GM12878 (cell line): Measurements from ENCODE around the gene UVSSA. TPM values are rescaled to one million over a fixed set of nuclear protein-coding genes. Genes with fewer than 3 reads are reported as not detected.

Source experiments
- ATAC-seq: fragments of 200-7000 bp; cut with Tn5 transposase; 3 replicates; pipeline ENCODE4 v1.9.1; 2020; ENCODE audit warnings: mild to moderate bottlenecking, moderate library complexity
- BruUV-seq: library from RNA; stranded (reverse); fragments of 400-500 nt; replicated peaks from 2 replicates; lab custom pipeline; 2021; lab: Mats Ljungman, UMichigan
- CTCF ChIA-PET: fragments of 300-600 bp; sonication (Branson Sonifier 250); formaldehyde crosslinking; extraction: SDS; loops from one replicate; lab custom pipeline; 2021; ENCODE audit warnings: inconsistent platforms; lab: Yijun Ruan, JAX
- POLR2A ChIA-PET: fragments of 350-600 bp; formaldehyde crosslinking; extraction: SDS; loops from one replicate; lab custom pipeline; 2021; ENCODE audit warnings: inconsistent platforms; lab: Charles Lee
- RAD21 ChIA-PET: fragments of 300-600 bp; sonication (Branson Sonifier 250); formaldehyde crosslinking; loops from one replicate; lab custom pipeline; 2023; ENCODE audit warnings: antibody characterized with exemption; ENCODE audit not compliant: unreplicated experiment; lab: Charles Lee
- SMC1A ChIA-PET: fragments of 300-600 bp; sonication (Branson Sonifier 250); formaldehyde crosslinking; loops from one replicate; lab custom pipeline; 2023; ENCODE audit not compliant: unreplicated experiment, uncharacterized antibody; lab: Charles Lee
- DNase-seq: peaks from one replicate; pipeline ENCODE4 v3.0.0-alpha.2; 2011; ENCODE audit warnings: low read depth, low spot score
- FAIRE-seq: peaks from 3 replicates; lab custom pipeline; 2011; peaks lifted over from hg19 to GRCh38; lab: Jason Lieb, UNC
- H2AFZ ChIP-seq: 2 replicates; pipeline ENCODE4 v1.6.0; 2011; ENCODE audit warnings: low read depth, low read length, control low read depth; ENCODE audit not compliant: control insufficient read depth
- H3K27ac ChIP-seq: 2 replicates; pipeline ENCODE4 v1.5.1; 2011; ENCODE audit warnings: control low read depth; ENCODE audit not compliant: control insufficient read depth, insufficient read depth
- H3K27me3 ChIP-seq, 2 experiments: replicated peaks in 1 of 2; 2 replicates each; pipeline versions ENCODE4 v1.6.0 to v1.6.1; 2011; ENCODE audit warnings: low read length in 1 of 2; ENCODE audit not compliant: control insufficient read depth in 2 of 2, insufficient read depth in 2 of 2
- H3K36me3 ChIP-seq, 2 experiments: 2 replicates each; pipeline ENCODE4 v1.5.1; 2011; ENCODE audit warnings: low read length in 1 of 2; ENCODE audit not compliant: control insufficient read depth in 2 of 2, insufficient read depth in 2 of 2
- H3K4me1 ChIP-seq: 2 replicates; pipeline ENCODE4 v1.6.1; 2011; ENCODE audit warnings: mild to moderate bottlenecking, low read length, moderate library complexity, mixed read lengths; ENCODE audit not compliant: control insufficient read depth, insufficient read depth
- H3K4me2 ChIP-seq: 2 replicates; pipeline ENCODE4 v1.6.0; 2011; ENCODE audit warnings: control low read depth; ENCODE audit not compliant: control insufficient read depth, insufficient read depth
- H3K4me3 ChIP-seq: fragments of 200-600 bp; sonication (generic); 2 replicates; pipeline ENCODE4 v1.5.1; 2016
- H3K79me2 ChIP-seq: 2 replicates; pipeline ENCODE4 v1.6.0; 2011; ENCODE audit warnings: low read length; ENCODE audit not compliant: control insufficient read depth, insufficient read depth
- H3K9ac ChIP-seq: 2 replicates; pipeline ENCODE4 v1.8.0; 2011; ENCODE audit warnings: low read length, control low read depth, mixed read lengths; ENCODE audit not compliant: control insufficient read depth, insufficient read depth
- H3K9me3 ChIP-seq: replicated peaks from 3 replicates; pipeline ENCODE4 v1.5.1; 2011; ENCODE audit warnings: mild to moderate bottlenecking, low read length; ENCODE audit not compliant: control insufficient read depth, insufficient read depth
- H4K20me1 ChIP-seq: 2 replicates; pipeline ENCODE4 v1.6.0; 2011; ENCODE audit not compliant: control insufficient read depth, insufficient read depth
- ASH2L ChIP-seq: fragments of 300-600, 200-600 bp; sonication (generic); IDR thresholded peaks from 2 replicates; pipeline ENCODE4 v1.6.1; 2017; ENCODE audit warnings: low read depth, mild to moderate bottlenecking, borderline replicate concordance
- BCL11A ChIP-seq: IDR thresholded peaks from 2 replicates; pipeline ENCODE4 v1.6.1; 2011; ENCODE audit warnings: low read depth, low read length
- DPF2 ChIP-seq: fragments of 450-650 bp; IDR thresholded peaks from 2 replicates; pipeline ENCODE4 v1.6.1; 2017; ENCODE audit warnings: mild to moderate bottlenecking
- ESRRA ChIP-seq: IDR thresholded peaks from 2 replicates; pipeline ENCODE4 v1.6.1; 2012; ENCODE audit warnings: mild to moderate bottlenecking, low read length, improper control_type of control experiment
- HSF1 ChIP-seq: fragments of 150-350 bp; IDR thresholded peaks from 2 replicates; pipeline ENCODE4 v1.6.1; 2014; ENCODE audit warnings: mild to moderate bottlenecking, low read depth, low read length
- NFYA ChIP-seq: IDR thresholded peaks from 2 replicates; pipeline ENCODE4 v1.6.1; 2011; ENCODE audit warnings: low read depth, mild to moderate bottlenecking, low read length, improper control_type of control experiment, borderline replicate concordance
- NR2C2 ChIP-seq: IDR thresholded peaks from 2 replicates; pipeline ENCODE4 v1.6.1; 2011; ENCODE audit warnings: borderline replicate concordance, low read depth; ENCODE audit not compliant: control insufficient read depth, insufficient read length
- PAX5 ChIP-seq: IDR thresholded peaks from 2 replicates; pipeline ENCODE4 v1.6.1; 2011; ENCODE audit warnings: low read depth, low read length, borderline replicate concordance
- PKNOX1 ChIP-seq: fragments of 450-650 bp; IDR thresholded peaks from 2 replicates; pipeline ENCODE4 v1.6.1; 2016; ENCODE audit warnings: mild to moderate bottlenecking
- PML ChIP-seq: IDR thresholded peaks from 2 replicates; pipeline ENCODE4 v1.6.1; 2012; ENCODE audit warnings: low read length, inconsistent platforms
- SIN3A ChIP-seq: IDR thresholded peaks from 2 replicates; pipeline ENCODE4 v1.6.1; 2012; ENCODE audit warnings: low read depth, low read length, improper control_type of control experiment
- SREBF1 ChIP-seq: IDR thresholded peaks from 2 replicates; pipeline ENCODE4 v1.6.1; 2012; ENCODE audit warnings: mild to moderate bottlenecking, low read length
- ZNF24 ChIP-seq: fragments of 450-650 bp; IDR thresholded peaks from 2 replicates; pipeline ENCODE4 v1.6.1; 2017; ENCODE audit warnings: antibody characterized with exemption, mild to moderate bottlenecking
- ZNF687 ChIP-seq: fragments of 450-650 bp; IDR thresholded peaks from 2 replicates; pipeline ENCODE4 v1.6.1; 2017; ENCODE audit warnings: mild to moderate bottlenecking, moderate library complexity
- WGBS: methylation state at CpG from one replicate; pipeline ENCODE4 v1.1.6; 2016; ENCODE audit warnings: low lambda C conversion rate; ENCODE audit not compliant: insufficient replicate concordance, insufficient coverage; ENCODE audit errors: missing lambda C conversion rate; 5-methylcytosine and 5-hydroxymethylcytosine counted together
- in situ Hi-C: fragments of 300-500 bp; cut with MboI; formaldehyde crosslinking; loops from 9 replicates; pipeline ENCODE4 v1.14.3; 2018; ENCODE audit warnings: mixed read lengths
- intact Hi-C: fragments of 100-400 bp; cut with micrococcal nuclease; formaldehyde crosslinking; loops from one replicate; pipeline ENCODE4 v1.14.2; 2022; ENCODE audit not compliant: unreplicated experiment
- polyA plus RNA-seq, 11 experiments: library from polyadenylated mRNA; depleted of rRNA in 4 of 11; unstranded in 6 of 11; stranded (reverse) in 5 of 11; fragments of >200 nt; fragmentation: Nextera tagmentation in 4 of 11; fragmentation: Illumina TruSeq in 1 of 11; extraction: Ambion mirVana in 4 of 11; extraction: Trizol in 1 of 11; gene quantifications; 1 replicate in 1 of 11; 2 replicates in 10 of 11; pipeline versions ENCODE4 v1.2.1 to v1.2.3, GENCODE V29; 2011 to 2016; ENCODE audit warnings: inconsistent platforms in 2 of 11, missing spikeins in 2 of 11, low read depth in 1 of 11
- total RNA-seq, 4 experiments: library from RNA; depleted of rRNA in 3 of 4; stranded (reverse); fragments of >200 nt in 3 of 4; fragmentation: Illumina TruSeq in 1 of 4; extraction: Trizol in 1 of 4; gene quantifications; 2 replicates each; pipeline versions ENCODE4 v1.2.1 to v1.2.3, GENCODE V29; 2013 to 2021

UVSSA gene
- total and polyA plus RNA-seq, 10 of the 15 experiments (the other 5 are each of a cell fraction or from before 2014, with no cell fraction given): 0.34 to 16.8 (median 3.6) TPM

- no peak for TF ChIP-seq NR2C2
- no peak for TF ChIP-seq NFYA
- TF ChIP-seq ESRRA: no peak
- TF ChIP-seq ASH2L: no peak
- no peak for TF ChIP-seq HSF1
- no peak for TF ChIP-seq SREBF1
- no peak for TF ChIP-seq BCL11A
Observed at GRCh38 chr4:1300466-1301455, 46.2 kb upstream of the UVSSA start (continued).

GRCh38 chr4:1302159-1302558 is 44.8 kb upstream of the UVSSA start:
- no peak overlapping the region for H3K4me2 ChIP-seq
- intact Hi-C loops (no loop called here), in situ Hi-C loops (no loop called here)
- CTCF ChIA-PET: interaction anchor here (0.6 kb wide), 1 partner anchor 13 kb away, joined by 3 read pairs; no protein-coding TSS in a partner anchor
- H3K9ac ChIP-seq: no peak overlapping the region
- ATAC-seq (no peak), DNase-seq (no peak), FAIRE-seq (no peak)
- no peaks in the 10 kb centered on the region; the same call in 2 of the 3 replicates for H3K9me3 ChIP-seq
- RAD21 ChIA-PET: no interaction called here
- H3K79me2 ChIP-seq: peaks cover 8% of the 10 kb centered on the region
- H3K27me3 ChIP-seq: no peaks in the 10 kb centered on the region
- no peaks in the 10 kb centered on the region for H4K20me1 ChIP-seq
- TSS peak; percentile 35 for BruUV-seq
- no peak overlapping the region for H2AFZ ChIP-seq
- WGBS: 50% methylated on average over 4 of the region's 4 CpGs
- SMC1A ChIA-PET: no interaction called here
- no peak overlapping the region for H3K27ac ChIP-seq
- no peaks in the 10 kb centered on the region; the same call in 1 of the 2 replicates for H3K4me1 ChIP-seq
- H3K36me3 ChIP-seq: peaks cover 11 to 15% of the 10 kb centered on the region in 2 experiments; a peak in 3 of 4 replicates
- H3K4me3 ChIP-seq: no peak overlapping the region
- POLR2A ChIA-PET: no interaction called here
- TF ChIP-seq PAX5: no peak
- no peak for TF ChIP-seq HSF1
- TF ChIP-seq PKNOX1: no peak
- no peak for TF ChIP-seq ZNF24
- no peak for TF ChIP-seq PML
- TF ChIP-seq ZNF687: no peak
- TF ChIP-seq SIN3A: no peak
- TF ChIP-seq DPF2: no peak
